Measurements from ENCODE around the gene AKIRIN1.
A peak's percentile ranks its signal among the peaks of the same experiment; 100 is the strongest.
"Not testable (repeated sequence)": the region's sequence is repeated elsewhere in the genome, so short reads cannot be mapped to it uniquely, and the experiment has no call there.

Gene AKIRIN1

DNA sequence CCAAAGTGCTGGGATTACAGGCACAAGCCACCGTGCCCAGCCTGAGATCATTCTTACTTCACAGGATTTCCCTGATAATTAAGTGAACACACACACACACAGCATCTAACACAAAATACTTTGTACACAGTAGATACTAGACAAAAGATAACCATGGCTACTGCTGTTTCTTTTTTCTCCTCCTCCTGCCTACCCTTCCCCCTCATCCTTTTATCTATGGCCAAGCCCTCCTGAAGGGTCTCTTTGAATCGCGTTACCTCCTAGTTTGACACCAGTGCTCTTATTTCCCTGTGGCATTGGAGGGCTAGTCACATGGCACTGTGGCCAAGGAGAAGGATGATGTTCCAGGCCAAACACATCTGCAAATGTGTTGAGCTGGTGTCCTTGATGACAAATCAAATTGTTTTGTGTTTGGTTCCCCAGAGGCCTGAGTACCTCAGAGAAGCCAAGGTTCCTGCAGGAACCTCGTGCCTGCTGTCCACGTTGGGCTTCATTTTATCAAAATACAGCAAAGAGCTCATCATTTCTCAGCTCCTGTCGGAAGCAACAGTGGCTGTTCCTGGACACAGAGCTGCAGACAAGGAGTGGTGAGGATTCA, 55.6 kb downstream of the AKIRIN1 start:
- DNase-seq, result no peak

DNA sequence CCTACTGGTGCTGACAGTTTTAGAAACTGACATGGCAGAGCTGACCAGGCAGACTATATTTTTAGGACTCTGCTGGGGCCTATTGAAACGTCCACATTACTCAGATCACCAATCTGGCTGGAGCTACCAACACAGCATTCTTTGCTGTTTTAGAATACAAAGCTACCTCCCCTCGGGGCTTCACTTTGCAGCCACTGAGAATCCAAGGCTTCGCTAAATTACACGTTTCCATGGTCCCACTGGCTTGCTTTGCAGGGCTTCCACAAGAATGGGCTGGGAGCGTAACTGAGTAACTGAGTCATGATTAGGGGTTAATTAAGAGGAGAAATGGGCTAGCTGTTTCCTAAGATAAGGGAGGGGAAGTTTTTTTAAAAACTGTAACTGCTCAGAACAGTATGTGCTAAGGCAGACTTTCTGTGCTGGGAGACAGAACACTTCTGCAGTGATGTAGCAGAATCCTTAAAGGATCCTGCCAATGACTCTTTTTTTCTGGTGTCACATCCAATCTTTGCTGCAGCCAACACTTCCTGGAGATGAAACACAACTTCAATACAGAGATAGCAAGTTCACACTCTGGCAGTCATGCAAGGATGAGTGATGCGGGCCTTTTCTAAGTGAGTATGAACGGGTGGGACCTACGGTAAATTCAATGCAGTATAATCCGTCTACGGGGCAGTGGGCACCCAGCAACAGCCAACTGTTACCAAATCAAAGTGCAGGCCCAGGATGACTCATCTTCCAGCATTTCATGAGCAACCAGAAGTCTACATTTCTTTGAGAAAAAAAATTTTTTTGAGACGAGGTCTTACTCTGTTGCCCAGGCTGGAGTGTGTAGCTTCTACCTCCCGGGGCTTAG, 56.5 kb downstream of the AKIRIN1 start:
- DNase-seq, result no peak

DNA sequence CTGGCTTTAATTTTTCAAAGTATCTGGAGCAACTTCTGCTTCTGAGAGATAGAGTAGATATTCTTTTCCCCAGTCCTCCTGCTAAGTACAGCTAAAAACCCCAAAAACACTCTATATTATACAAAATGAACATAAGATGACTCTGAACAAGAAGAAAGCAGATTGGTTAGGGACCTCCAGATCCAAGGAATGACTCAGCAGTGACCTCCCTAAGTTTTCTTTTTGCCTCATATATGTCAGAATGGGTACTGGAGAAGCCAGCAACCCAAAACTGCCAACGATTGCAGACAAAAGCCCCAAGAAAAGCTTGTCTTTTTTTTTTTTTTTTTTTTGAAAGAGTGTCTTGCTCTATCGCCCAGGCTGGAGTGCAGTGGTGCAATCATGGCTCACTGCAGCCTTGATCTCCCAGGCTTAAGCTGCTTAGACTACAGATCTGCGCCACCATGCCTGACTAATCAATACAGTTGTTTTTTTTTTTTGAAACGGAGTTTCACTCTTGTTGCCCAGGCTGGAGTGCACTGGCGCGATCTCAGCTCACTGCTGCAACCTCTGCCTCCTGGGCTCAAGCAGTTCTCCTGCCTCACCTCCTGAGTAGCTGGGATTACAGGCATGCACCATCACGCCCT, 57.8 kb downstream of the AKIRIN1 start:
- no peak for DNase-seq

DNA sequence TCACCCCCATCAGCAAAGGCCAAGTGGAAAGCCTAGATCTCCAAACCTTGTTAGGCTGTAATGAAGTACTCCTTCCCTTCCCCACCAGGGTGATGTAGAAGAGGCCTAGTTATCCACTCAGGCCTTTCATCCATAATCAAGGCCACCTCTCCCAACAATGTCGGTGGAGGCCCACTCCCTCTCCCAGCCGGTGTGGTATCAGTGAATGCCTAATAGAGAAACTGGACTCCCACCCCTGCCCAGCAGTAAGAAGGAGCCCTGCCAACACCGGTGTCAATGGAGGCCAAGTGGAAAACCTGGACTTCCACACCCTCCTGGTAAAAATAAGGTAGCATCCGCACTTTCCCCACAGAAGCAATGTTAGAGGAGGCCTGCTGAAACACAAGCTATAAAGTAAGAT, 58.9 kb downstream of the AKIRIN1 start:
- DNase-seq, result no peak

DNA sequence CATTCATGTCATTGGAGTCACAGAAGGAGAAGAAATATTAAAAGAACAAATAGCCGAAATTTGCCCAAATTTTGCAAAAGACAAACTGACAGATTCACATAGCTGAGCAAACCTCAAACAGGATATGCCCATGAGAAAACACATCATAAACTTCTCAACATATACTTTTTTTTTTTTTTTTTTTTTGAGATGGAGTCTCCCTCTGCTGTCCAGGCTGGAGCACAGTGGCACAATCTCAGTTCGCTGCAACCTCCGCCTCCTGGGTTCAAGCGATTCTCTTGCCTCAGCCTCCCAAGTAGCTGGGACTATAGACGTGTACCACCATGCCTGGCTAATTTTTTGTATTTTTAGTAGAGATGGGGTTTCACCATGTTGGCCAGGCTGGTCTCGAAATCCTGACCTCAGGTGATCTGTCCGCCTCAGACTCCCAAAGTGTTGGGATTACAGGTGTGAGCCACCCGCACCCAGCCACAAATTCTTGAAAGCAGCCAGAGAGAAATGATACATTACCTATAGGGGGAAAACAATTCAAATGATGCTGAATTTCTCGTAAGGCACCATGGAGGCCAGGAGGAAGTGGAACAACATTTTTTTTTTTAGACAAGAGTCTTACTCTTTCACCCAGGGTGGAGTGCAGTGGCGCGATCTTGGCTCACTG, 60.2 kb downstream of the AKIRIN1 start:
- peak in 2 of 6 experiments; percentile 7 to 10 for DNase-seq

DNA sequence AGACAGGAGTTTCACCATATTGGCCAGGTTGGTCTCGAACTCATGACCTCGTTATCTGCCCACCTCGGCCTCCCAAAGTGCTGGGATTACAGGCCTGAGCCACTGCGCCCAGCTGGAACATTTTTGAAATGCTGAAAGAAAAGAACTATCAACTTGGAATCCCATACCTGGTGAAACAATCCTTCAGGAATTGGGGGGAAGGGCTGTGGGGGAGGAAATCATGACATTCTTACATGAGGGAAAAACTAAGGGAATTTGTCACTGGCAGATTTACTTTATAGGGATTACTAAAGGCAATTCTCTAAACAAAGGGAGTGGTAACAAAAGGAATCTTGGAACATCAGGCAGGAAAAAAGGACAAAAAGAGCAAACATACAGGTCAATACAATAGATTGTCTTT, 60.9 kb downstream of the AKIRIN1 start:
- DNase-seq, result no peak

DNA sequence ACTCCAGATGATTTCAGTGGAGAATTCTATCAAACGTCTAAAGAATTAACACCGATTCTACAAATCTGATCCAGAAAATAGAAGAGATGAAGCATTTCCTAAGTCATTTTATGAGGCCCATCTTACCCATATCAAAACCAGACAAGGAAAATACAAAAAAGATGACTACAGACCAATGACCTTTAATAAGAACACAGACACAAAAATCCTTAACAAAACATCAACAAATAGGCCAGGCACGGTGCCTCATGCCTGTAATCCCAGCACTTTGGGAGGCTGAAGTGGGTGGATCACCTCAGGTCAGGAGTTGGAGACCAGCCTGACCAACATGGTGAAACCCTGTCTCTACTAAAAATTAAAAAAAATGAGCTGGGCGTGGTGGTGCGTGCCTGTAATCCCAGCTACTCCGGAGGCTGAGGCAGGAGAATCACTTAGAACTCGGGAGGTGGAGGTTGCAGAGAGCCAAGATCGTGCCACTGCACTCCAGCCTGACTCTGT, 64.2 kb downstream of the AKIRIN1 start:
- DNase-seq, result not testable (repeated sequence)

All from stimulated activated naive CD4-positive, alpha-beta T cell (primary cell).